HL-60 (cell line): ENCODE measurements around the gene SGPP2.

Experiments
- GABPA ChIP-seq: IDR thresholded peaks from 2 replicates; pipeline ENCODE4 v1.6.1; 2012; ENCODE audit warnings: low read depth
- TF ChIP-seq, protein P1 (sequence below): IDR thresholded peaks from one replicate; pipeline ENCODE4 v1.5.1; 2011; ENCODE audit warnings: low read length, control low read depth, inconsistent platforms; ENCODE audit not compliant: insufficient read depth

DNA sequence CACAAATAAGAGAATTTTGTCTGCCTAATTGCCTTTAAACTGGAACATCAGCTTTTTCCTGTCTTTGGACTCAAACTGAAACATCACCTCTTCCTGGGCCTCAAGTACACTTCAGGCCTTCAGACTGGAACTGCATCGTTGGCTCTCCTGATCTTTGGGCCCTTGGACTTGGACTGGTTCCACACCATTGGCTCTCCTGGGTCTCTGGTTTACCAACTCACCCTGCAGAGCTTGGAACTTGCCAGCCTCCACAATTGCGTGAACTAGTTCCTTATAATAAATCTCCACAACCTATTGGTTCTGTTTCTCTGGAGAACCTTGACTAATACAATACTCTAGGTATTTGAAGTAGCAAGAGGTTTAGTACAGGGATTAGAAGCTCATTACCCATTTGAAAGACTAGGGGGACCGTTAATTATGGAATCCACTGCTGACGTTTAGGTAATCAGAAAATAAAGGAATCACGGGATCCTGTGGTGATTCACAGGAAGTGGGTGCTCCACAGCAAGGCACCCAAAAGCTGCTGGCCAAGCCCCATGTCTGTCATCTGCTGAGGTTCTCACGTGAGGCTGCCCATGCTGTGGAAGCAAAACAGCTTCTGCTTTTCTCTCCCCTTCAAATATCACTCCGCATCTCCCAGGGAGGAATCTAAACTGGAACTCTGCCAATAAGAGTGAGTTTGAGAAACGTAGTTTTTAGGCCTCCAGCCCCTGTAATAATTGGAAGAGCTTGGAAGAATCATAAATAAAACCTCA, 20.0 kb upstream of the SGPP2 start:
- TF ChIP-seq, protein P1, sequence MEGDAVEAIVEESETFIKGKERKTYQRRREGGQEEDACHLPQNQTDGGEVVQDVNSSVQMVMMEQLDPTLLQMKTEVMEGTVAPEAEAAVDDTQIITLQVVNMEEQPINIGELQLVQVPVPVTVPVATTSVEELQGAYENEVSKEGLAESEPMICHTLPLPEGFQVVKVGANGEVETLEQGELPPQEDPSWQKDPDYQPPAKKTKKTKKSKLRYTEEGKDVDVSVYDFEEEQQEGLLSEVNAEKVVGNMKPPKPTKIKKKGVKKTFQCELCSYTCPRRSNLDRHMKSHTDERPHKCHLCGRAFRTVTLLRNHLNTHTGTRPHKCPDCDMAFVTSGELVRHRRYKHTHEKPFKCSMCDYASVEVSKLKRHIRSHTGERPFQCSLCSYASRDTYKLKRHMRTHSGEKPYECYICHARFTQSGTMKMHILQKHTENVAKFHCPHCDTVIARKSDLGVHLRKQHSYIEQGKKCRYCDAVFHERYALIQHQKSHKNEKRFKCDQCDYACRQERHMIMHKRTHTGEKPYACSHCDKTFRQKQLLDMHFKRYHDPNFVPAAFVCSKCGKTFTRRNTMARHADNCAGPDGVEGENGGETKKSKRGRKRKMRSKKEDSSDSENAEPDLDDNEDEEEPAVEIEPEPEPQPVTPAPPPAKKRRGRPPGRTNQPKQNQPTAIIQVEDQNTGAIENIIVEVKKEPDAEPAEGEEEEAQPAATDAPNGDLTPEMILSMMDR = no peak
- peak; percentile 27; the same call in 1 of the 2 replicates for TF ChIP-seq GABPA
